ENCODE measurements around the gene WBP1L.

DNA sequence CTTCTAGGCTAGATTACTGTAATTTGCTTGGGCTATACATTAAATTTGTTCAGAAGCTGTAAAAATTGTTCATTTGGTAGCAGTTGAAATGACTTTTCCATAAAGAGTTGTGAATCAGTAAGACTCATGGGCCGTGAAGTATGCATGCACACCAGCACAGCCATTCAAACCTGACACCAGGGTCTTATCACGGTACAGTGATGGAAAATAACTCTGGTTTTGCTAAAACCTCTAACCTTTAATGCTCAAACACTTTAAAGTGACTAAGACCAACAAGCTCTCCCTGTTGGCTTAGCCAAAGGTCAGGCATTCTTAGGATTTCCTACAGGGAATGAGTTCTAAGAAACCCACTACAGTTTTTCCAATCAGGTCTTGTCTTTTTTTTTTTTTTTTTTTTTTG is 41.0 kb upstream of the WBP1L start:
- TF ChIP-seq, protein P1, sequence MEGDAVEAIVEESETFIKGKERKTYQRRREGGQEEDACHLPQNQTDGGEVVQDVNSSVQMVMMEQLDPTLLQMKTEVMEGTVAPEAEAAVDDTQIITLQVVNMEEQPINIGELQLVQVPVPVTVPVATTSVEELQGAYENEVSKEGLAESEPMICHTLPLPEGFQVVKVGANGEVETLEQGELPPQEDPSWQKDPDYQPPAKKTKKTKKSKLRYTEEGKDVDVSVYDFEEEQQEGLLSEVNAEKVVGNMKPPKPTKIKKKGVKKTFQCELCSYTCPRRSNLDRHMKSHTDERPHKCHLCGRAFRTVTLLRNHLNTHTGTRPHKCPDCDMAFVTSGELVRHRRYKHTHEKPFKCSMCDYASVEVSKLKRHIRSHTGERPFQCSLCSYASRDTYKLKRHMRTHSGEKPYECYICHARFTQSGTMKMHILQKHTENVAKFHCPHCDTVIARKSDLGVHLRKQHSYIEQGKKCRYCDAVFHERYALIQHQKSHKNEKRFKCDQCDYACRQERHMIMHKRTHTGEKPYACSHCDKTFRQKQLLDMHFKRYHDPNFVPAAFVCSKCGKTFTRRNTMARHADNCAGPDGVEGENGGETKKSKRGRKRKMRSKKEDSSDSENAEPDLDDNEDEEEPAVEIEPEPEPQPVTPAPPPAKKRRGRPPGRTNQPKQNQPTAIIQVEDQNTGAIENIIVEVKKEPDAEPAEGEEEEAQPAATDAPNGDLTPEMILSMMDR (IDR thresholded peaks at IDR 0.05; ENCODE audit: low read depth, low read length, missing input control), result no peak
- TF ChIP-seq, protein P2, sequence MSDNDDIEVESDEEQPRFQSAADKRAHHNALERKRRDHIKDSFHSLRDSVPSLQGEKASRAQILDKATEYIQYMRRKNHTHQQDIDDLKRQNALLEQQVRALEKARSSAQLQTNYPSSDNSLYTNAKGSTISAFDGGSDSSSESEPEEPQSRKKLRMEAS (IDR thresholded peaks at IDR 0.05), result no peak
- TF ChIP-seq TAF1 (conservative IDR thresholded peaks at IDR 0.05), result no peak
- TF ChIP-seq YY1 (IDR thresholded peaks at IDR 0.05), result no peak
- TF ChIP-seq, protein P3, sequence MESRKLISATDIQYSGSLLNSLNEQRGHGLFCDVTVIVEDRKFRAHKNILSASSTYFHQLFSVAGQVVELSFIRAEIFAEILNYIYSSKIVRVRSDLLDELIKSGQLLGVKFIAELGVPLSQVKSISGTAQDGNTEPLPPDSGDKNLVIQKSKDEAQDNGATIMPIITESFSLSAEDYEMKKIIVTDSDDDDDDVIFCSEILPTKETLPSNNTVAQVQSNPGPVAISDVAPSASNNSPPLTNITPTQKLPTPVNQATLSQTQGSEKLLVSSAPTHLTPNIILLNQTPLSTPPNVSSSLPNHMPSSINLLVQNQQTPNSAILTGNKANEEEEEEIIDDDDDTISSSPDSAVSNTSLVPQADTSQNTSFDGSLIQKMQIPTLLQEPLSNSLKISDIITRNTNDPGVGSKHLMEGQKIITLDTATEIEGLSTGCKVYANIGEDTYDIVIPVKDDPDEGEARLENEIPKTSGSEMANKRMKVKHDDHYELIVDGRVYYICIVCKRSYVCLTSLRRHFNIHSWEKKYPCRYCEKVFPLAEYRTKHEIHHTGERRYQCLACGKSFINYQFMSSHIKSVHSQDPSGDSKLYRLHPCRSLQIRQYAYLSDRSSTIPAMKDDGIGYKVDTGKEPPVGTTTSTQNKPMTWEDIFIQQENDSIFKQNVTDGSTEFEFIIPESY (IDR thresholded peaks at IDR 0.05), result no peak
- TF ChIP-seq JUND (IDR thresholded peaks at IDR 0.05), result no peak
- TF ChIP-seq, protein P4, sequence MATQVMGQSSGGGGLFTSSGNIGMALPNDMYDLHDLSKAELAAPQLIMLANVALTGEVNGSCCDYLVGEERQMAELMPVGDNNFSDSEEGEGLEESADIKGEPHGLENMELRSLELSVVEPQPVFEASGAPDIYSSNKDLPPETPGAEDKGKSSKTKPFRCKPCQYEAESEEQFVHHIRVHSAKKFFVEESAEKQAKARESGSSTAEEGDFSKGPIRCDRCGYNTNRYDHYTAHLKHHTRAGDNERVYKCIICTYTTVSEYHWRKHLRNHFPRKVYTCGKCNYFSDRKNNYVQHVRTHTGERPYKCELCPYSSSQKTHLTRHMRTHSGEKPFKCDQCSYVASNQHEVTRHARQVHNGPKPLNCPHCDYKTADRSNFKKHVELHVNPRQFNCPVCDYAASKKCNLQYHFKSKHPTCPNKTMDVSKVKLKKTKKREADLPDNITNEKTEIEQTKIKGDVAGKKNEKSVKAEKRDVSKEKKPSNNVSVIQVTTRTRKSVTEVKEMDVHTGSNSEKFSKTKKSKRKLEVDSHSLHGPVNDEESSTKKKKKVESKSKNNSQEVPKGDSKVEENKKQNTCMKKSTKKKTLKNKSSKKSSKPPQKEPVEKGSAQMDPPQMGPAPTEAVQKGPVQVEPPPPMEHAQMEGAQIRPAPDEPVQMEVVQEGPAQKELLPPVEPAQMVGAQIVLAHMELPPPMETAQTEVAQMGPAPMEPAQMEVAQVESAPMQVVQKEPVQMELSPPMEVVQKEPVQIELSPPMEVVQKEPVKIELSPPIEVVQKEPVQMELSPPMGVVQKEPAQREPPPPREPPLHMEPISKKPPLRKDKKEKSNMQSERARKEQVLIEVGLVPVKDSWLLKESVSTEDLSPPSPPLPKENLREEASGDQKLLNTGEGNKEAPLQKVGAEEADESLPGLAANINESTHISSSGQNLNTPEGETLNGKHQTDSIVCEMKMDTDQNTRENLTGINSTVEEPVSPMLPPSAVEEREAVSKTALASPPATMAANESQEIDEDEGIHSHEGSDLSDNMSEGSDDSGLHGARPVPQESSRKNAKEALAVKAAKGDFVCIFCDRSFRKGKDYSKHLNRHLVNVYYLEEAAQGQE (IDR thresholded peaks at IDR 0.05), result no peak
- TF ChIP-seq RXRA (IDR thresholded peaks at IDR 0.05), result no peak
- TF ChIP-seq RAD21 (IDR thresholded peaks at IDR 0.05), result no peak
- no peak for TF ChIP-seq ATF3 (IDR thresholded peaks at IDR 0.05)

All from liver (tissue), 3 donors.